Uterus (tissue), 2 donors: ENCODE data around the gene ZNF598.

Experiments
- POLR2A ChIP-seq, 2 donors: fragments of 450-650 bp; IDR thresholded peaks; one replicate each; pipeline ENCODE4 v1.6.1; 2016; ENCODE audit warnings: antibody characterized with exemption in 2 of 2, mild to moderate bottlenecking in 1 of 2, moderate library complexity in 1 of 2
- TF ChIP-seq, protein P1 (sequence below), 4 experiments: fragments of 200-600 bp in 2 of 4; fragments of 450-650 bp in 2 of 4; sonication (generic) in 2 of 4; IDR thresholded peaks; one replicate each; pipeline ENCODE4 v1.5.1; 2016 to 2019; ENCODE audit warnings: antibody characterized with exemption in 4 of 4, mild to moderate bottlenecking in 2 of 4, moderate library complexity in 1 of 4

DNA sequence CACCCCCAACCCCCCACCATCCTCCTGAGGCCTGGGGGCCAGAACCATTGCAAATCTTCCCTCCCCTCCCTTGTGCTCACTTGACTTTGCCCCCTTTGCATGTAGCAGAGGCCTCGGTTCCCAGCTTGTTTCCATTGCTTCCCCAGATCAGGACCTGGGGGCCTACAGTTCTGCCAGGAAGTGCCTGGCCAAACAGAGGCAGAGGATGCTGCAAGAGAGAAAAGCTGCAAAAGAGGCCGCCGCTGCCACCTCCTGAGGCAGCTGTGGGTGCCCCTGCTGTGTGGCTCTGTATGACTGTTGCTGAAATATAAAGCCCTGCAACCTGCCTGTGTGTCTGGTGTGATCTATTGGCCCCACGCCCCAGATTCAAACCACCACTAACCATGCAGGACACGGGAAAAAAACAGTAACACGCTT lies 48.0 kb downstream of the ZNF598 start:
- TF ChIP-seq, protein P1, sequence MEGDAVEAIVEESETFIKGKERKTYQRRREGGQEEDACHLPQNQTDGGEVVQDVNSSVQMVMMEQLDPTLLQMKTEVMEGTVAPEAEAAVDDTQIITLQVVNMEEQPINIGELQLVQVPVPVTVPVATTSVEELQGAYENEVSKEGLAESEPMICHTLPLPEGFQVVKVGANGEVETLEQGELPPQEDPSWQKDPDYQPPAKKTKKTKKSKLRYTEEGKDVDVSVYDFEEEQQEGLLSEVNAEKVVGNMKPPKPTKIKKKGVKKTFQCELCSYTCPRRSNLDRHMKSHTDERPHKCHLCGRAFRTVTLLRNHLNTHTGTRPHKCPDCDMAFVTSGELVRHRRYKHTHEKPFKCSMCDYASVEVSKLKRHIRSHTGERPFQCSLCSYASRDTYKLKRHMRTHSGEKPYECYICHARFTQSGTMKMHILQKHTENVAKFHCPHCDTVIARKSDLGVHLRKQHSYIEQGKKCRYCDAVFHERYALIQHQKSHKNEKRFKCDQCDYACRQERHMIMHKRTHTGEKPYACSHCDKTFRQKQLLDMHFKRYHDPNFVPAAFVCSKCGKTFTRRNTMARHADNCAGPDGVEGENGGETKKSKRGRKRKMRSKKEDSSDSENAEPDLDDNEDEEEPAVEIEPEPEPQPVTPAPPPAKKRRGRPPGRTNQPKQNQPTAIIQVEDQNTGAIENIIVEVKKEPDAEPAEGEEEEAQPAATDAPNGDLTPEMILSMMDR (IDR thresholded peaks at IDR 0.05) = no peak
- no peak for TF ChIP-seq POLR2A (IDR thresholded peaks at IDR 0.05)
